AG08395 (cell line): ENCODE measurements around the gene FAM3C.
A peak's percentile ranks its signal among the peaks of the same experiment; 100 is the strongest.
"Not testable (repeated sequence)": the region's sequence is repeated elsewhere in the genome, so short reads cannot be mapped to it uniquely, and the experiment has no call there.

Source experiments
- DNase-seq: peaks from one replicate; pipeline ENCODE4 v3.0.0; 2012; ENCODE audit warnings: mixed read lengths, low spot score

FAM3C gene, protein sequence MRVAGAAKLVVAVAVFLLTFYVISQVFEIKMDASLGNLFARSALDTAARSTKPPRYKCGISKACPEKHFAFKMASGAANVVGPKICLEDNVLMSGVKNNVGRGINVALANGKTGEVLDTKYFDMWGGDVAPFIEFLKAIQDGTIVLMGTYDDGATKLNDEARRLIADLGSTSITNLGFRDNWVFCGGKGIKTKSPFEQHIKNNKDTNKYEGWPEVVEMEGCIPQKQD

DNA sequence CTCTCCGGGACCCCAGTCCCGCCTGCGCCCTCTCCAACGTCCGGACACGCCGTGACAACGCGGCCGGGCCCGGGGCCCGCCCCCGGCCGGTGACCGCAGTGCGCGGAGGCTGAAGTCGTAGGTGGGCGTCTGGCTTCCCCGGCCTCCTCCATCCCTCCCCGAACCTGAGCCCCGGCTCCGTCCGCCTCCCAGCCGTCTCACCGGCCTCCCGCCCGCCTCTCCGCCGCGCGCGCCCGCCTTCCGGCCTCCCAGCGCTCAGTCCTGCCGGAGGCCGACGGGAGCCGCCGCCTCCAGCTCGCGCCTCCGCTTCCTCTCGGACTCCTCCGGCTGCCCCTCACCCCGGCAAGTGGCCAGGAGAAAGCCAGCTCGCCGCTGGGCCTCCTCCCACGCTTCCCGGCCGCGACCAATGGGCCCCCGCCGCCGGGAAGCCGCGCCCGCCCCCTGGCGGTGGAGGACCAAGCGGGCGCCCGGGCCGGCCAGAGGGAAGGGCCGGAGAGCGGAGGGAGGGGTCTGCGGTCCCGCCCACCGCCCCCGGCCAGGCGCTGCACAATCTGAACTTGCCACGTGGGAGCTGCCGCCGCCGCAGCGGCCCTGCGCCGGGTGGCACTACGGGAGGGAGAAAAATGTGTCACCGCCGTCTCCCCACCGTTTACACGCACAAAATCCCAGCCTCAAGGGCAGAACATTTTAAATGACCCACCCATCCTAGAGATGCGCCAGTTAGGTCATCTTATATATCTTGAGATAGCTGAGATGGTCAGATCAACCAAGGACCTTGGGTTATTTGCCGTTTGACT is at the start of gene FAM3C:
Gene FAM3C, minus strand, starts transcription at position 348 of the 797 bp plus-strand sequence. CDS start 13,339 bp downstream, outside the sequence.
- peak; percentile 95 for DNase-seq

DNA sequence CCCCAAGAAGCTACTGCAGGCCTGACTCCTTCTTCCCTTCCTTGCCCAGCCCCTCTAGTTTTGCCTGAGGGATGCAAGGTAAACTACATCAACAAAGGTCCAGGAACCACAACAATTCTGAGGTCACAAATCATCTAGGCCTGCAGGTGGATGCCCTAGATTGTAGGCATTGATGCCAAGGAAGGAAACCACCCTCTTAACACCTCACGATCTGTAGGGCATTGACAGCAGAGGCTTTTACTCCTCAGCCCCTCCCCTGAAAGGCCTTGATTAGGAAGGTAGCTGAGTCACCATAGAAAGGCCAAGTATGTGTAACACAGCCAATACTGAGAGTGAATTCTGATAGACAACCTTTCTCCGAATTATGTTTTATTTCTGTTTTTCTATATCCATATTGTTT is 46.7 kb upstream of the FAM3C start:
- DNase-seq = no peak

DNA sequence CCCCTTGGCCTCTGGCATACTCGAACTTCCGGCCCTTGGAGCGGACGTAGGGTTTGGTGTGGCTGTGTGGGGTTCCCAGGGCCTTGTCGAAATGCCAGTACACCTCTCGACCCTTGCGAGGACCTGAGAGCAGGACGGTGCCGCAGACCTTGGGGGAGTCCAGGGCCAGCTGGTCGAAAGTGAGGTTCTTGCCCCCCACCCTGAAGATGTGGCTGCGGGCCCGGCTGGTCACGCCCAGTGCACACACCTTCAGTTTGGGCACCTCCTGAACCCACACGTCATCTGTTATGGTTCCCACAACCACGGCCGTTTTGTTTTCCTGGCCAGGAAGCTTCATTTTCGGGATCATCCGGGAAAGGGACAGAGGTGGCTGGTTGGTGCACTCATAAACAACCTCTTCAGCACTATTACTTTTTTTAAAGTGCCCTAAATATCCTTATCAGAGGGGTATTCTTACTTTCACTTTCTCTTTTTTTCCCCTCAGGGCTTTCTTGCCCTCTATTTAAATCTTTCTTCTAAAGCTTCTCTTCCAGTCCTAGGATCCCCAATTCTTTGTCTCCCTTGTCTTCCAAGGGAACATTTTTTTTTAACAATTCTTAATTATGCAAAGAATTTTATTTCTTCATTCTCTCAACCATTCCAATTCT is 44.9 kb upstream of the FAM3C start:
- DNase-seq = no peak

DNA sequence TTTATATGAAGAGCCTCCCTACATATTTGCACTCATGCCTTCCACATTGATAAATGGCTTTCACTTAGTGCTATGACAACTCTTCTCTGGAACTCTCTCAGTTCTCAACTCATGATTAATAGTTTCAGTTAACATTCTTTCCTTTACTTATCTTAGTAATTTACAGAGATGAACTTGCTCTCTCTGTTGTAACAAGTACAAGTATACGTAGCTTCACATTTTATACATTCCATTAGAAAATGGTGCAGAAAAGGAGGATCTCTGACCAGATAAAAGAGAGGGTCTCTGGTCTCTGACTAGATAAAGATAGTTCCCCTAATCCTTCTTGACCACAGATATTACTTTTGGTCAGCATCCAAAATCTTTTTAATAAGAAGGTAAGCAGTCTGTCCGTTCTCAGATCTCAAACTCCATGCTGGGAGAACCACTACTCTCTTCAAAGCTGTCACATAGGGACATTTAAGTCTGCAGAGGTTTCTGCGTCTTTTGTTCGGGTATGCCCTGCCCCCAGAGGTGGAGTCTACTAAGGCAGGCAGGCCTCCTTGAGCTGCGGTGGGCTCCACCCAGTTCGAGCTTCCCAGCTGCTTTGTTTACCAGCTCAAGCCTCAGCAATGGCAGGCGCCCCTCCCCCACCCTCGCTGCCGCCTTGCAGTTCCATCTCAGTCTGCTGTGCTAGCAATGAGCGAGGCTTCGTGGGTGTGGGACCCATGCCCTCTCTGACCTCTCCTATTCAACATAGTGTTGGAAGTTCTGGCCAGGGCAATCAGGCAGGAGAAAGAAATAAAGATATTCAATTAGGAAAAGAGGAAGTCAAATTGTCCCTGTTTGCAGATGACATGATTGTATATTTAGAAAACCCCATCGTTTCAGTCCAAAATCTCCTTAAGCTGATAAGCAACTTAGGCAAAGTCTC is 42.2 kb upstream of the FAM3C start:
- peak; percentile 17 for DNase-seq

DNA sequence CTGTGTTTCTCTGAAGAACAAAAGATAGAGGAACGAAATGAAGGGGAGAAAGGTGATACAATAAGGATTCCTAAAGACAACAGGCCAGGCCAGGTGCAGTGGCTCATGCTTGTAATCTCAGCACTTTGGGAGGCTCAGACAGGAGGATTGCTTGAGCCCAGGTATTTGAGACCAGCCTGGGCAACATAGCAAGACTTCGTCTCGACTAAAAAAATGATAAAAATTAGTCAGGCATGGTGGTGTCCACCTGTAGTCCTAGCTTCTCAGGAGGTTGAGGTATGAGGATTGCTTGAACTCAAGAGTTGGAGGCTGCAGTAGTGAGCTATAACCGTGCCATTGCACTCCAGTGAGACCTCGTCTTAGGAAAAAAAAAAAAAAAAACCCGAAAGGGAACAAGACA is 41.4 kb upstream of the FAM3C start:
- no peak for DNase-seq

DNA sequence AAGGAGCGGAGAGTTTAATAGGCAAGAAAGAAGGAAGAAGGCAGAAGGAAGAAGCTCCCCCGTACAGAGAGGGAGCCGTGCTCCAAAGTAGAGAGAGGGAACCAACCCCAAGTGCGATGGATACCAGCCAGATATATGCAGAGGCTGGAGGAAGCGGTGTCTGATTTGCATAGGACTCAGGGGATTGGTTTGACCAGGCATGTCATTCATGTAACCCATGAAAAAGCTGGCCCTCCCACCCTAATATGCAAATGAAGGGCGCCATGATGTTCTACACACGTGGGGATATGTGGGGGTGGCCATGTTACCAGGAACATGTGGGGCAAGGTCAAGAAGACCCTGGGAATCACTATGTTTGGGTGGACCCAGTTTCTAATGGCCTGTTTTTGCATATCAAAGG is 40.6 kb upstream of the FAM3C start:
- no peak for DNase-seq

DNA sequence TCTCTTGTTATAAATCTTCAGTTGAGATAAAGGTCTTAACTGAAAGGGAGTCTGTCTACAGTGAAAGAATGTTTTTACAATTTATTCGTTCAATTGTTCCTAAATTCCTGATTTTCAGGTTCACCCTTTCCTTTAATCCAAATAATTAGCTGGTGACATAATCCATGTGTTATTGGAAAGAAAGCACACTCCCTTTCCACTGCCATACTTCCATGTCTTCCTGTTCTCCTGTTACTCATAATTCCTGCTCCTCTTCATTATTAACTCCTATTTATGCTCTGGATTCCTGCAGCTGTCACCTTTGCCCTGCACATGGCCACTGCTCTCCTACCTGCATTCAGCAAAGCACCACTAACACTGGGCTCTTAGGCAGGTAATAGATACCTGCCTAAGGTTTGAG is 40.0 kb upstream of the FAM3C start:
- DNase-seq = no peak

DNA sequence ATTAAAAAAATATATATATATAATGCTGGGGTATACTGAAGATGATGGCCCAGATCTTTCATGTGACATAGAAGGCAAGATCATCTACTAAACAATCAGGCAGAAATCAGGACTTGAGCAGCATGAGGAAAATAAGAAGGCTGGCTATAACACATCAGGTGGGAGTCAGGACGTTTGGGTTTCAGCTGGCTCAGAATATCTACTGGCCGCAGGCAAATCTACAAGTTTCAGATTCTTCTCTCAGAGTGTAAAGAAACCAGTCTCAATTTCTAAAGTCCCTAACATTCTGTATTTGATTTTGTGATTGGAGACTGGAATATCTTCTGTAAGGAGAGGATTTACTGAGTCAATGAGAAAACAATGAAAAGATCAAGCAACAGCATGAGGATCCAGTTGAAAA is 37.7 kb upstream of the FAM3C start:
- no peak for DNase-seq

DNA sequence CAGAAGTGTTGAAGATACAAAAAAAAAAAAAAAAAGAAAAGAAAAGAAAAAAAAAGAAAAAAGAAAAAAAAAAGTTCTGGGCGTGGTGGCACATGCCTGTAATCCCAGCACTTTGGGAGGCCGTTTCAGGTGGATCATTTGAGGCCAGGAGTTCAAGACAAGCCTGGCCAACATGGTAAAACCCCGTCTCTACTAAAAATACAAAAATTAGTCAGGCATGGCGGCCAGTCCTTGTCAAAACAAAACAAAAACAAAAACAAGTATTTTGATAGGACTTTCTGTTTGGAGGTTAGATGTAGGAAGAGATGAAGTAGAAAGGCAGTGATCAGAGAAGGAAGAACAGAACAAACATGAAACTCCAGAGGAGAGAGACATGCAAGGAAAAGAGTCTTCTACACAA is 36.4 kb upstream of the FAM3C start:
- DNase-seq = not testable (repeated sequence)

DNA sequence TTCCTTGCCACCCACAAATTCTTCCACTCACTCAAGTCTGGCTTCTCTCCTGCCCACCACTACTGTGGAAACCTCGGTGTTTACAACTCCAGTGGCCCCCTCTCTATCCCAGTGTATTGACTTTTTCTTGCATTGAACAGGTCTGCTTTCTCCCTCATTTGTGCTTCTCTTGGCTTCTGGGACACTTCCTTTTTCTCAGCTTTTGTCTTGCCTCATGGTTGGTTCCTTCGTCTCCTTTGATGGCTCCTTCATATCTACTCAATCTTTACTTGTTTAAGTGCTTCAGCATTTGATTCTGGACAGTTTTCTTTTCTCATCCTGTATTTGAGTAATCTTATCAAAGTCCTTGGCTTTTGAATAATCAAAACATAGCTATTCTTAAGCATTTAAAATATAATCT is 35.9 kb upstream of the FAM3C start:
- DNase-seq = no peak

DNA sequence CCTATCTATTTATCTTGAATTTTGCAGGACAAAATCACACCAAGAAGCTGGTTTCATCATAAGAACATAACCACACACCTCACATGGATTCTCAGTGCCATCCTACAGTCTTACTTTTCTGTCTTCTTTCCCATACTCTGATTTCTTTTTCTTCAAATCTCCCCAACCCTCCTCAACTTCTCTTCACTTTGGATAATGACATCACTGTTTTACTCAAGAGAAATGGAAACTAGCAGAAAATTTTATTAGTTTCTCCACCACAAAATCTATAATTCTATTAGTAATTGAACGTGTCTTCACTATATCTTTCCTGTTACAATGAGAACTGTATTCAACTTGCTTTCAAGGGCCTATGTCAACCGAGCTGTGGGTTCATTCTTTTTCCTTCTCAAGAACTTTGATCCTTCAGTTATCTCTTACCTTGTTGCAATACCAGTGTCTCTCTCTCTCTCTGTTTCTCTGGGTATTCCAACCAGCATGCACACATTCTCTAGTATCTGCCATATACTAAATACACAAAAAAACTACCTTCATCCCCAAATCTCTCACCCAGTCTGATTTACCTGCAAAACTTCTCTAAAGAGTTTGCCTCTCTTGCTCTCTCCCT is 35.4 kb upstream of the FAM3C start:
- DNase-seq = no peak

DNA sequence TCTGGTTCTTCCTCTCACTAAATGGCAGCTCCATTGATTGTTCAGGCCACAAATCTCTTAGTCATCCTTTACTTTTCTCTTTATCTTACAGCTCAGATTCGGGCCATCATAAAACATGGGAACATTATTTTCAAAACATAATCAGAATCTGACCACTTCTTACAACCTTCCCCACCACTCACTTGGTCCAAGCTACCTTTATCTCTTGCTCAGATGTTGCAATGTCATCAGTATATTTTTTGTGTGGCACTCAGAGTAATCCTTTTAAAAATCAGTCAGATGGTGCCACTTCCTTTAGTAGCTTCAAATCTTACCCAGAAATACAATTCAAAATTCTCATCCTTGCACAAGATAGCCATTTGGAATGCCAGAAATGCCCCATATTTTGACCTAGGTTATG is 34.5 kb upstream of the FAM3C start:
- no peak for DNase-seq

DNA sequence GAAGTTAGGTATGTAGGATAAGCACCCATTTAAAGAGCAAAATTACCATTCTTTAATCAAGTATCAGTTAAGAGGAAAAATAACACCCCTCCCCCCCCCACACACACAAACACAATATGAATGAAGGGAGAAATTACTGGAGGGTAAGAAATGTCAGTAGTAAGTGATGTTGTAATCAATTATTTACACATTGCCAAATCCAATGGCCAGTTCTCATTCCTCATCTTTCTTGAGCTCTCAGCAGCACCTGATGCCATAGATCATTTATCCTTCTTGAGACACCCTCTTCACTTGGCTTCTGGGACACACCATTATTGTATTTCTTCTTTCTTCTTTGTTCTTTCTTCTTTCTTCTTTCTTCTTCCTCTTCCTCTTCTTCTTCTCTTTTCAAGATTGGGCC is 33.7 kb upstream of the FAM3C start:
- DNase-seq = no peak

DNA sequence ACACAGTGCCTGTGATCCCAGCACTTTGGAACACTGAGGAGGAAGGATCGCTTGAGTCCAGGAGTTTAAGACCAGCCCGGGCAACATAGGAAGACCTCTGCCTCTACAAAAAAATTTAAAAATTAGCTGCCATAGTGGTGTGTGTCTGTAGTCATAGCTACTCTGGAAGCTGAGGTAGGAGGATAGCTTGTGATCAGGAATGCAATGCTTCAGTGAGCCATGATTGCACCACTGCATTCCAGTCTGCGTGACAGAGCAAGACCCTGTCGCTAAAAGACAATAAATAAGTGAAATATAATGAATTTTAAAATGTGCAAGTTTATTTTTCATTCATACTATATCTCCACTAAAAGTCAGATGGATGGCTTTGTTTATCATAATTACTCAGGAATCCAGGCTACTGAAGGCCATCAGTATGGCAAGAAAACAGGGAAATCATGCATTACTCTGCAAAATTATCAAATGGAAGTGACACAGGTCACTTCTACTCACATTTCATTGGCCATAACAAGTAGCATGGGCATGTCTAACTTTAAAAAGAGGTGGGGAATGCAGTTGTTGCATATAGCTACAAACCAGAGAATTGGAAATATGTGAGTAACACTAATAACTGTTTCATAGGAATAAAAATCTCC is 32.9 kb upstream of the FAM3C start:
- DNase-seq = no peak

DNA sequence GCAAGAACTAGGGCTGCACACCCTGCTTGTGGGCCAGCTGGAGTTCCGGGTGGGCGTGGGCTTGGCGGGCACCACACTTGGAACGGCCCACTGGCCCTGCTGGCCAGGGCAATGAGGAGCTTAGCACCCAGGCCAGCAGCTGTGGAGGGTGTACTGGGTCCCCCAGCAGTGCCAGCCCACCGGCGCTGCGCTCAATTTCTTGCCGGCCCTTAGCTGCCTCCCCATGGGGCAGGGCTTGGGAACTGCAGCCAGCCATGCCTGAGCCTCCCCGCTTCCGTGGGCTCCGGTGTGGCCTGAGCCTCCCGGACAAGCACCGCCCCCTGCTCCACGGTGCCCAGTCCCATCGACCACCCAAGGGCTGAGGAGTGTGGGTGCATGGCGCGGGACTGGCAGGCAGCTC is 25.6 kb upstream of the FAM3C start:
- not testable (repeated sequence) for DNase-seq

DNA sequence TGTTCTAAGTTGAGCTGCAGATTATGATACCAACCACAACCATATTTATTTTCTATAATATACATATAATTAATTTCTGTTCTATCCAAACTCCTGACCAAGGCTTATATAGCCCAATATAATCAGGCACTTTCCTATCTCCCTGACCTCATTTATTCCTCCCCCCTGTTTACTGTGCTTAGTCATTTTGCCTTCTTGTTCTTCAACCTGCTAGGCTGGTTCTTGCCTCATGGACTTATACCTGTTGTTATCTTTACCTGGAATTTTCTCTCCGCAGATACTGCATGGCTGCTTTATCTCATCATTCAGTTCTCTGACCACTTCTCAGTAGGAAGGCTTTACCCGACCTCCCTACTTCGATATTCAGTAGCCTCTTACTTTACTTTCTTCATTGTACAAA is 24.9 kb upstream of the FAM3C start:
- DNase-seq = no peak

DNA sequence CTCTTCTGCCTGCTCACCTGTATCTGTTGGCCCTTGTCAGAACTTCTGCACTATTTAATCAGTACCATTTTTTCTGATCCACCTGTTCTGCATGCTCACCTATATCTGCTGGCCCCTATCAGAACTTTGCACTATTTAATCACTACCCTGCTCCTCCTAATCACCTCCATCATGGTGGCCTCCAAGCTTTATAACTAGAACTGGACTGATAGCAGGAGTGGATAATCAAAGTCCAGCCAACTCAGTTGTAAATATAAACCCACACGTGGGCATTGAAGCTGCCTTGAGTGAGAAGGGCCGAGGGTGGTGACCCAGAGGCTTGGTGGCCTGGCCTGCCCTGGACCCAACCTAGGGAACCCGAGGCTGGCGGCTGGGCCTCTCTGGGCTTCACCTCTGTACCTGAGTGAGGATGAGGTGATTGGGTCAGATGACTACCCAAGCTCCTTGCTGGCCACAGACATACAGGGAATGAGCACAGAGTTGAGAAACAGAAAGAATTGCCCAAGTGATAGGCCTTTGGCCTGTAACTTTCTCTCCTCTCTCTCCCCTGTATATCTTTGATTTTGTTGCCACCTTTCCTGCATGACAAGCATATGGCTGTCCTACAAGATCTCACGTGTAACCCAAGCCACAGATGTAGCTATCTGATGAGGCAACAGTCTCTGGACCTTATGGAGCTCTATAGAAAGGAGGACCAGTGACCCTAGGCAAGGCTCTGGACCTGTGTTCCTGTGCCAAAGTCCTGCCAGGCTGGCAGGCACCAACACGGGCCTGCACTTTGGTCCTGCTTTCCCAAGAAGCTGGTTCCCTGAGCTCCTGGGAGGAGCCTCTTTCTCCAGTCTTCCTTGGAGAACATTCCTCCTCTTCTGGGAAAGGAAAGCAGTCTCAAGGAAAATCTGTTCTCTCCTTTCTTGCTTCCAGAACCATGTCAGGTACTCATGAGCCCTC is 23.4 kb upstream of the FAM3C start:
- no peak for DNase-seq

DNA sequence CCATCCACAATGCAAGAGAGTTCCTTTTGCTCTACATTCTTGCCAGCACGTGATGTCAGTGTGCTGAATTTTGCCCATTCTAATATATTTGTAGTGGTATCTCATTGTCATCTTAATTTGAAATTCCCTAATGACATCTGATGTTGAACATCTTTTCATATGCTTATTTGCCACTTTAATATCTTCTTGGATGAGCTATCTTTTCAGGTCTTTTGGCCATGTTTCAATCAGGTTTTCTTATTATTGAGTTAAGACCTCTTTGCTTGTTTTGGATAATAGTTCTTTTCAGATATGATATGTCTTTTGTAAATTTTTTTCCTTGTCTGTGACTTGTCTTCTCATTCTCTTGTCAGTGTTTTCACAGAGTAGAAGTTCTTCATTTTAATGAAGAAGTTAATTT is 20.4 kb upstream of the FAM3C start:
- no peak for DNase-seq

DNA sequence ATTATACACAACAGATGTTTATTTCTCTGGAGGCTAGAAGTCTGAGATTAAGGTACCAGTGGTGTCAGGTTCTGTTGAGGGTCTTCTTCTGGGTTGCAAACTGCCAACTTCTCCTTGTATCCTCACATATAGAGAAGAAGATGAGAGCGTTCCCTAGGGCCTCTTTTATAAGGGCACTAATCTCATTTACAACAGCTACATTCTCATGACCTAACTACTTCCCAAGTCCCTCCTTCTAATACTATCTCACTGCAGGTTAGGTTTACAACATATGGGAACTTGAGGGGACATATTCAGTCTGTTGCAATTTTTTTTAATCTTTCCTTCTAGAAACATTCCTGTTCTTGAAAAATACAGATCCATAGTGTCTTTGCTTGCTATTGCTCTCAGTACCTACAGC is 18.3 kb upstream of the FAM3C start:
- no peak for DNase-seq

DNA sequence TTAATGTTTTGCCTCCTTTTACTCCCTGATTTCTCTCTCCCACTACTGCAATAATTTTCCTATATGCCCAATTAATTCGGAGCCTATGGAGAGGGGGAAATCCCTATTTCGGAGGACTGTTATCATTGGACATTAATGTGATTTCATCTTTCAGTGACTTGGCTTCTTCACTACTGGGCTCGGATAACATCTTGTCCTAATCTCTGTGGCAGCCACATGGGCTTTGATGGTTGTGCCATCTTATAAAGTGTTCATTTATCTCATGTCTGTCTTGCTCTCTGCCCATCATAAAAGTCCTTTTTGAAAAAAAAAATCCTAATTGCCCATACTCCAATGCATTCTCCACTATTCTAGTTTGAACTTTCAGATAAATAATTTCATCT is 15.5 kb upstream of the FAM3C start:
- no peak for DNase-seq
